ENCODE data around the gene PHKB.
"Not testable (repeated sequence)": the region's sequence is repeated elsewhere in the genome, so short reads cannot be mapped to it uniquely, and the experiment has no call there.

Gene PHKB

DNA sequence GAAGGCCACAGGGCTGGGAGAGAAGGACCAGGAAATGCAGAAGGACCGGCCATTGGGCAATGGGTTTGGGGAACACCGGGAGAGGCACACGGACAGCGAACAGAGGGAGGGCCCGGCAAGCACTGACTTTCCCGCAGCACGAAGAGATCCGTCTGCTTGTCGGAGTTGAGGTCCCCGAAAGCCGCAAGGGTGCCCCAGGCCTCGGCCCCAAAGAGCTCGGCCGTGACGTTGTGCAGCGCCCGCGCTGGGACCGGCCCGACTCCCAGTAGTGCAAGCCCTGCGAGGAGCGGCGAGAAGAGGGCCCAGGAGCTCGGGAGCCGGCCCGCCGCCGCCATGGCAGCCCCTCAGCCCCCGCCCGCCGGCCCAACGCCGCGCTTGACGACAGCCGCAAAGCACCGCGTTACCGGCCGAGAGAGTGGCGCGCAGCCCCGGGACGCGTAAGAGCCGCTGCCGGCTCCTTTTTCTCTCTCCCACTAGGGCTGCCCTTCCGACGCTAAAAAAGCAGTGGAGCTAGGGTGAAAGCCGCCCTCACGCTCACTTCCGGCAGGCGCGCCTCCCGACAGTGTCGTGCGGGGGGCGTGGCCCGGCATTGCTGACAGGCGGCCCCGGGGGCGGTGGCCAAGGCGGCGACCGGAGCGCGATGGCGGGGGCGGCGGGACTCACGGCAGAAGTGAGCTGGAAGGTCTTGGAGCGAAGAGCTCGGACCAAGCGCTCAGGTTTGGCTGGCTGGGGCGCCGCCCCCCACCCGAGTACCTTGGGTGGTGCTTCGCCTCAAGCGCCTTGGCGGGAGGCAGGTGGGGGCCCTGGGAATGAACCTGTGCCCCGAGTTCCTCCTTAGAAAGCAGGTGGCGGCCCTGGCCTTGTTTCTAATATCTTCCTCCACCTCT lies at the start of gene PHKB, which contains the start of gene ITFG1:
TSS of gene PHKB (plus strand) at position 621 of the 887 bp plus-strand sequence. CDS start at position 641, 20 bp downstream.
TSS of gene ITFG1 (minus strand) at position 353 of the 887 bp plus-strand sequence. CDS start at position 335, 18 bp downstream.
- DNase-seq (ENCODE audit: low spot score), result peak; percentile 94
- TF ChIP-seq CTCF (IDR thresholded peaks at IDR 0.05; ENCODE audit: extremely low read depth, missing control alignments), result no peak

DNA sequence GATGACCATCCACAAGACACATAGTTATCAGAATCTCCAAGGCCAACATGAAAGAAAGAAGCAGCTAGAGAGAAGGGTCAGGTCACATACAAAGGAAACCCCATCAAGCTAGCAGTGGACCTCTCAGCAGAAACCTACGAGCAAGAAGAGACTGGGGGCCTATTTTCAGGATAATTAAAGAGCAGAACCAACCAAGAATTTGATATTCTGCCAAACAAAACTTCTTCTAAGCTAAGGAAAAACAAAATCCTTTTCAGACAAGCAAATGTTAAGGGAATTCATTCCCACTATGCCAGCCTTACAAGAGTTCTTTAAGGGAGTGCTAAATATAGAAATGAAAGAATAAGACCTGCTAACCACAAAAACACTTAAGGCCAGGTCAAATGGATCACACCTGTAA lies 48.1 kb upstream of the PHKB start:
- DNase-seq (ENCODE audit: low spot score), result no peak
- TF ChIP-seq CTCF (IDR thresholded peaks at IDR 0.05; ENCODE audit: extremely low read depth, missing control alignments), result no peak

GRCh38 chr16:47416869-47417268 lies 44.3 kb upstream of the PHKB start:
- DNase-seq (ENCODE audit: low spot score), result no peak
- no peak for TF ChIP-seq CTCF (IDR thresholded peaks at IDR 0.05; ENCODE audit: extremely low read depth, missing control alignments)

GRCh38 chr16:47424846-47425245 lies 36.3 kb upstream of the PHKB start:
- DNase-seq (ENCODE audit: low spot score), result no peak
- TF ChIP-seq CTCF (IDR thresholded peaks at IDR 0.05; ENCODE audit: extremely low read depth, missing control alignments), result no peak

DNA sequence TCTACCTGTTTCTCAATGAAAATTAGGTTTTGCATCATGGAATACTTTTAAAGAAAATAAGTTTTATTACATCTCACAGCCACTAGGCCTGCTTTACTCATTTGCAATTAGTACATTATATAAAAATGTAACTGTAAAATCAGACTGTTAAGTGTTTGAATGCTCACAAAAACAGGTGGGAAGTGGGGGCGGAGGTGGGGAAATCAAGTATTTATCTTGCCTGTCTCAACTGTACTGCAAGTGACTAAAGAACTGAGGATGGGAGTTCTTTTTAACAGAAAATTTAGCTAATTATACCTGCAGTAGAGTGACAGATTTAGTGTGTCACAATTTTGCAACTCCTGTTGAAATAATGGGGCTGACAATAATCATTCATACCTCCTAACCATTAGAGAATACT lies 34.3 kb upstream of the PHKB start:
- TF ChIP-seq CTCF (IDR thresholded peaks at IDR 0.05; ENCODE audit: extremely low read depth, missing control alignments), result no peak

GRCh38 chr16:47431960-47432359 lies 29.2 kb upstream of the PHKB start:
- no peak for DNase-seq (ENCODE audit: low spot score)
- no peak for TF ChIP-seq CTCF (IDR thresholded peaks at IDR 0.05; ENCODE audit: extremely low read depth, missing control alignments)

More for the DNA sequence above, 34.3 kb upstream of the PHKB start:
- no peak for DNase-seq (ENCODE audit: low spot score)

GRCh38 chr16:47434274-47434673 lies 26.9 kb upstream of the PHKB start:
- not testable (repeated sequence) for DNase-seq (ENCODE audit: low spot score)

DNA sequence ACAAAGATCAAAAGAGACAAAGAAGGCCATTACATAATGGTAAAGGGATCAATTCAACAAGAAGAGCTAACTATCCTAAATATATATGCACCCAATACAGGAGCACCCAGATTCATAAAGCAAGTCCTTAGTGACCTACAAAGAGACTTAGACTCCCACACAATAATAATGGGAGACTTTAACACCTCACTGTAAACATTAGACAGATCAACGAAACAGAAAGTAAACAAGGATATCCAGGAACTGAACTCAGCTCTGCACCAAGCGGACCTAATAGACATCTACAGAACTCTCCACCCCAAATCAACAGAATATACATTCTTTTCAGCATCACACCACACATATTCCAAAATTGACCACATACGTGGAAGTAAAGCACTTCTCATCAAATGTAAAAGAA lies 21.1 kb upstream of the PHKB start:
- not testable (repeated sequence) for DNase-seq (ENCODE audit: low spot score)

- DNase-seq (ENCODE audit: low spot score), result not testable (repeated sequence)
These were observed 18.2 kb upstream of the PHKB start for GRCh38 chr16:47442884-47443283.

All from GM20000 (cell line).